HEK293 (cell line): Measurements from ENCODE around the gene ROBO4.

Experiments
- CTCF ChIP-seq: fragments of 450-650 bp; formaldehyde crosslinking; IDR thresholded peaks from 2 replicates; pipeline ENCODE4 v1.5.1; 2016; ENCODE audit warnings: missing biosample characterization, missing genetic modification characterization
- SETDB1 ChIP-seq: IDR thresholded peaks from one replicate; pipeline ENCODE4 v1.6.1; 2017; ENCODE audit warnings: mild to moderate bottlenecking, low read length, moderate library complexity, mixed read lengths; ENCODE audit not compliant: insufficient read length
- ZBTB49 ChIP-seq: fragments of 450-650 bp; formaldehyde crosslinking; IDR thresholded peaks from 2 replicates; pipeline ENCODE4 v1.5.1; 2016; ENCODE audit warnings: missing biosample characterization, missing genetic modification characterization, low read depth
- TF ChIP-seq, protein P1 (sequence below): fragments of 450-650 bp; formaldehyde crosslinking; IDR thresholded peaks from 2 replicates; pipeline ENCODE4 v1.5.1; 2017; ENCODE audit warnings: missing biosample characterization, missing genetic modification characterization

- TF ChIP-seq CTCF (tag by site-specific recombination) (no peak), SETDB1 (no peak), ZBTB49 (tag by site-specific recombination) (no peak)
- TF ChIP-seq, protein P1, sequence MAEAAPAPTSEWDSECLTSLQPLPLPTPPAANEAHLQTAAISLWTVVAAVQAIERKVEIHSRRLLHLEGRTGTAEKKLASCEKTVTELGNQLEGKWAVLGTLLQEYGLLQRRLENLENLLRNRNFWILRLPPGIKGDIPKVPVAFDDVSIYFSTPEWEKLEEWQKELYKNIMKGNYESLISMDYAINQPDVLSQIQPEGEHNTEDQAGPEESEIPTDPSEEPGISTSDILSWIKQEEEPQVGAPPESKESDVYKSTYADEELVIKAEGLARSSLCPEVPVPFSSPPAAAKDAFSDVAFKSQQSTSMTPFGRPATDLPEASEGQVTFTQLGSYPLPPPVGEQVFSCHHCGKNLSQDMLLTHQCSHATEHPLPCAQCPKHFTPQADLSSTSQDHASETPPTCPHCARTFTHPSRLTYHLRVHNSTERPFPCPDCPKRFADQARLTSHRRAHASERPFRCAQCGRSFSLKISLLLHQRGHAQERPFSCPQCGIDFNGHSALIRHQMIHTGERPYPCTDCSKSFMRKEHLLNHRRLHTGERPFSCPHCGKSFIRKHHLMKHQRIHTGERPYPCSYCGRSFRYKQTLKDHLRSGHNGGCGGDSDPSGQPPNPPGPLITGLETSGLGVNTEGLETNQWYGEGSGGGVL (tag by site-specific recombination) = no peak
These were observed 20.1 kb downstream of the ROBO4 start for GRCh38 chr11:124877631-124877909.
